Right lobe of liver (tissue), 6 donors: ENCODE results near the gene DSTYK. TPM values are rescaled to one million over a fixed set of nuclear protein-coding genes. Genes with fewer than 3 reads are reported as not detected.

Experiments
- ATAC-seq, 4 donors: fragments of 200-7000 bp; cut with Tn5 transposase; one replicate each; pipeline ENCODE4 v1.9.1; 2020; ENCODE audit warnings: mild to moderate bottlenecking in 4 of 4, moderate library complexity in 4 of 4
- DNase-seq, 3 donors: peaks; one replicate each; pipeline ENCODE4 v3.0.0-alpha.2; 2020
- H3K27ac ChIP-seq, 3 donors: fragments of 200-600 bp; one replicate each; pipeline ENCODE4 v1.8.0; 2022
- H3K27me3 ChIP-seq, 2 donors: fragments of 200-600 bp; one replicate each; pipeline ENCODE4 v1.8.0; 2022
- H3K36me3 ChIP-seq, 4 donors: fragments of 200-600 bp; sonication (generic) in 1 of 4; one replicate each; pipeline versions ENCODE4 v1.5.1 to v1.8.0; 2017 to 2022; ENCODE audit warnings: control low read depth in 1 of 4
- H3K4me1 ChIP-seq, 4 donors: fragments of 200-600 bp; sonication (generic) in 1 of 4; one replicate each; pipeline versions ENCODE4 v1.5.1 to v1.8.0; 2017 to 2022; ENCODE audit warnings: control low read depth in 1 of 4
- H3K4me3 ChIP-seq, 3 donors: fragments of 200-600 bp; one replicate each; pipeline ENCODE4 v1.8.0; 2022
- H3K9me3 ChIP-seq, 4 donors: fragments of 200-600 bp; sonication (generic) in 1 of 4; one replicate each; pipeline versions ENCODE4 v1.5.1 to v1.8.0; 2017 to 2022; ENCODE audit warnings: control low read depth in 1 of 4
- POLR2A ChIP-seq: fragments of 450-650 bp; IDR thresholded peaks from one replicate; pipeline ENCODE4 v1.6.1; 2017; ENCODE audit warnings: antibody characterized with exemption, mild to moderate bottlenecking
- WGBS: methylation state at CpG from one replicate; pipeline ENCODE4 v1.1.6; 2018; ENCODE audit warnings: low coverage, low lambda C conversion rate; ENCODE audit not compliant: insufficient coverage; ENCODE audit errors: missing lambda C conversion rate; 5-methylcytosine and 5-hydroxymethylcytosine counted together
- intact Hi-C, 2 donors: fragments of 100-400 bp; cut with DNase I; formaldehyde crosslinking; loops; one replicate each; pipeline versions ENCODE4 v1.11.2 to v1.14.1; 2022
- total RNA-seq, 6 experiments: library from RNA; depleted of rRNA in 2 of 6; stranded (reverse); fragments of >200 nt in 2 of 6; fragmentation: NEBNext Ultra II Directional in 3 of 6; extraction: Animal tissue kit (Norgen Biotek cat#: 25700) in 3 of 6; gene quantifications; one replicate each; pipeline versions ENCODE4 v1.1.0 to v1.2.4, GENCODE V29; 2016 to 2023
- TF ChIP-seq, protein P1 (sequence below), 4 donors: fragments of 200-600 bp in 3 of 4; fragments of 450-650 bp in 1 of 4; IDR thresholded peaks; one replicate each; pipeline versions ENCODE4 v1.5.1 to v1.8.0; 2016 to 2022; ENCODE audit warnings: antibody characterized with exemption in 4 of 4, mild to moderate bottlenecking in 2 of 4
- donor health status: DM: no; HTN: yes; CAD: no.
- donor health status: DM: no; HTN: no; CAD: no.
- donor health status: DM: no; HTN: no; CAD: no.
- donor health status: DM: no; HTN: yes; CAD: no.
- donor health status: DM: no; HTN: yes; CAD: no.

The DSTYK gene
- total RNA-seq, 6 experiments from 2014 or later, result 2.5 to 2.9 (median 2.6) TPM

DNA sequence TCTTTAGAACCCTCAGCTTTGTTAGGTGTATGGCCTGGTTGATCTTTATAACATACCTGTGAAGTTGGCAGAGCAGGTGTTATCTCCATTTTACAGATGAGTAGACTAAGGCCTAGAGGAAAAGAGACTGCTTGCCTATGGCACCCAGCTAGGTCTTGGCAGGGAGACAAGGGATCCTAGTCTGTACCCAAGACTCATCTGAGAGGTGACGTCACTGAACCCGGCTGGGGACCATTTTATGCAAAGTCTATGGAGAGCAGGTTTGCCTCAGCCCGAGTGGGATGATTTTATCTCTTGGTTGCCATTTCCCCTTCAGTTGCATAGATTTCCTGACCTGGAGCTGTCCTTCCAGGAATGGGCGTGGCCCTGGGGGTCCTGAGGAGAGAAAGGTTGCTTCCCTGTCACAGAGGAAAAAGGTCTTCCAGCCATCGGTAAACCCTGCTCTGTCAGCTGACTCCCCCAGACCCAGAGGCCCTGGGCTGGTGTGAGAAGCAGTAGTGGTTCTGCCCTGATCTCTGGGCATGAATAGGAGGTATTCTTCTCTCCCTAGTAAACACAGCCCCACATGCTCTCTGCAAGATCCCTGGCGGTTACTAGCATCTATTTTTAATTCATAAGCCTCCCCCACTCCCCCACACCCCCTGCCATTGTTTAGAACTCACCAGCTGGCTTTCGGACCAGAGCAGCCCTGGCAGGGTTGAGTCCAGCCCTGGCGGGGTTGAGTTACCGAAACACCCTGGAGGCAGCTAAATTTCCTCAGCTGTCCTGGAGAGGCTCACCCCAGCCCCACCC, 35.8 kb upstream of the DSTYK start:
- DNase-seq, result no peak
- H3K27me3 ChIP-seq, result no peaks in the 10 kb centered on the region
- 77% methylated on average over 5 of the region's 9 CpGs for WGBS
- H3K4me1 ChIP-seq, result no peaks in the 10 kb centered on the region
- no peaks in the 10 kb centered on the region for H3K9me3 ChIP-seq
- intact Hi-C loops, result no loop called here
- TF ChIP-seq, protein P1, sequence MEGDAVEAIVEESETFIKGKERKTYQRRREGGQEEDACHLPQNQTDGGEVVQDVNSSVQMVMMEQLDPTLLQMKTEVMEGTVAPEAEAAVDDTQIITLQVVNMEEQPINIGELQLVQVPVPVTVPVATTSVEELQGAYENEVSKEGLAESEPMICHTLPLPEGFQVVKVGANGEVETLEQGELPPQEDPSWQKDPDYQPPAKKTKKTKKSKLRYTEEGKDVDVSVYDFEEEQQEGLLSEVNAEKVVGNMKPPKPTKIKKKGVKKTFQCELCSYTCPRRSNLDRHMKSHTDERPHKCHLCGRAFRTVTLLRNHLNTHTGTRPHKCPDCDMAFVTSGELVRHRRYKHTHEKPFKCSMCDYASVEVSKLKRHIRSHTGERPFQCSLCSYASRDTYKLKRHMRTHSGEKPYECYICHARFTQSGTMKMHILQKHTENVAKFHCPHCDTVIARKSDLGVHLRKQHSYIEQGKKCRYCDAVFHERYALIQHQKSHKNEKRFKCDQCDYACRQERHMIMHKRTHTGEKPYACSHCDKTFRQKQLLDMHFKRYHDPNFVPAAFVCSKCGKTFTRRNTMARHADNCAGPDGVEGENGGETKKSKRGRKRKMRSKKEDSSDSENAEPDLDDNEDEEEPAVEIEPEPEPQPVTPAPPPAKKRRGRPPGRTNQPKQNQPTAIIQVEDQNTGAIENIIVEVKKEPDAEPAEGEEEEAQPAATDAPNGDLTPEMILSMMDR (IDR thresholded peaks at IDR 0.05), result no peak
- TF ChIP-seq POLR2A, result no peak
- no peaks in the 10 kb centered on the region for H3K36me3 ChIP-seq
- H3K4me3 ChIP-seq, result no peak overlapping the region
- ATAC-seq, result no peak
- no peak overlapping the region for H3K27ac ChIP-seq

DNA sequence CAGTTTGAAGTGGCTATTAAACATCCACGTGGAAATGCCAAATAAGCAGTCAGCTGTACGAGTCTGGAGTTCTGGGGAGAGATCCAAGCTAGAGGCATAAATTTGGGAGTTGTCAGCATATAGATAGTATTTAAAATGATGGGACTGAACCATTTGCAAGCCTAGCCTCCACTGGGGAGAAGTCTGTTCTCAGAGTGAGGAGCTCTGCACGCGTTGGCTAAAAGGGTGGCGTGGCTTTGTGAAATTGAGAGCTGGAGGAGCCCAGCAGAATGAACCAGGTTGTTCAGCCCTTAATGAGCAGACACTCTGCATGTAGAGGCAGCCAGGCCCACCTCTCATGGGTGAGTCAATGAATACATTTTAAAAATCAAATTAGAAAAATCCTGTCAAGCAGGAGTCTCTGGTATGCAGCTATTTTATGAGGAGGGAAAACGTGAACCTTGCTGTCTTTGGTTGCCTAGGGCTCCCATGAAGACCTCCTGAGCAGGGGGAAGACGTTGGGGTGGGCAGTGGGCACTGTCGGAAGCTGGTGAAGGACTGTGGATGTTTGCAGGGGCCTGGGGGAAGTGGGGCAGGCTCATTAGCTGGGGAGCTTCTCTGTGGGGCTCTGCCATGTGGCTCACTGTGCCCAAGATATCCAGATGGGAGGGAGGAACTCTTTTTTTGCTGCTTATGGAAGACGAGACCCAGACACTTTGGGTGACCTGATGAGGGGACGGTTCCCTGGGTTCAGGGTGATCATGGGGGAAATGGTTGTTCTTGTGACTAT, 35.0 kb upstream of the DSTYK start:
- TF ChIP-seq POLR2A, result no peak
- TF ChIP-seq, protein P1 (IDR thresholded peaks at IDR 0.05), result no peak
- no peaks in the 10 kb centered on the region for H3K4me1 ChIP-seq
- no peak for DNase-seq
- H3K4me3 ChIP-seq, result no peak overlapping the region
- no peaks in the 10 kb centered on the region for H3K36me3 ChIP-seq
- intact Hi-C loops, result no loop called here
- no peak overlapping the region for H3K27ac ChIP-seq
- 81% methylated on average over 8 of the region's 10 CpGs for WGBS
- no peaks in the 10 kb centered on the region for H3K27me3 ChIP-seq
- H3K9me3 ChIP-seq, result no peaks in the 10 kb centered on the region
- ATAC-seq, result no peak

DNA sequence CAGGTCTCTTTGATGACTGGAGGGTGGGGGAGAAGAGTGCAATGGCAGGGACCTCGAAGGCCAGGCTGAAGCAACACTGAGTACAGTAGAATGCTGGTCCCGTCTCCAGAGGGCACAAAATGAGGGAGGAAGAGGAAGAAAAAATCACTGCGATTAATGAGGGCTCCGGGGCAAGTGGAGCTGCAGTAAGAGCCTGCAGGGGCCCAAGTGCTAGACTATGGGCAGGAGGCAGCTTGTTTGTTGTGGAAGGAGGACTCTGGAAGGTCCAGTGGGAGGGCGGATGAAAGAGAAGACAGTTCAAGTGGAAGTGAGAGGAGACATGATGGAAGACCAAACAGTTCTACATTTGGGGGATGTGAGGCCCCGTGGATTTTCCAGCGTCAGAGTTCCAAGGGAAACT, 33.6 kb upstream of the DSTYK start:
- DNase-seq, result no peak
- Histone ChIP-seq H3K9me3 (no peaks in the 10 kb centered on the region), H3K4me3 (no peak overlapping the region), H3K4me1 (no peaks in the 10 kb centered on the region), H3K36me3 (no peaks in the 10 kb centered on the region), H3K27me3 (no peaks in the 10 kb centered on the region), H3K27ac (no peak overlapping the region)
- 66% methylated on average over 5 of the region's 7 CpGs for WGBS
- intact Hi-C loops, result no loop called here
- no peak for ATAC-seq
- no peak for TF ChIP-seq POLR2A
- TF ChIP-seq, protein P1 (IDR thresholded peaks at IDR 0.05), result no peak

DNA sequence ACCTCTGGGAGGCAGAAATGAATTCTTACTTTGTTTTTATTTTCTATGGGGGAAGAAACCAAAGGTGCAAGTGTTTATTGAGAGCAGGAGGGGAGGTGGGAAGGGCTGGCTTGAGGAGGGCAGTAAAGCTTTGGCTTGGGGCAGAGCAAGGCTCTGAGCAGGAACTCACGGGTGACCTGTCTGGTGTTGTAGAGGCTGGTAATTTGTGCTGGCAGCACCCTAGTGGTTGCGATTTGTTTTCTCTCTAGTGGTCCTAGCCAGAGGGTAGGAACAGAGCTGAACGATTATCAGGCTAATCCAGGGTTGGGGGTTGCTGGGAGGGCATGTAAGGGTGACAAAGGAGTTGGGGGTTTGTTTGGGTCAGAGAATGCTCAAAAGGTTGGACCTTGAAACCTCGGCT, 32.9 kb upstream of the DSTYK start:
- 42% methylated on average over 4 of the region's 4 CpGs for WGBS
- no peaks in the 10 kb centered on the region for H3K4me1 ChIP-seq
- H3K27ac ChIP-seq, result no peak overlapping the region
- H3K4me3 ChIP-seq, result no peak overlapping the region
- no peak for TF ChIP-seq POLR2A
- TF ChIP-seq, protein P1 (IDR thresholded peaks at IDR 0.05), result no peak
- intact Hi-C loops, result no loop called here
- ATAC-seq (no peak), DNase-seq (no peak)
- no peaks in the 10 kb centered on the region for H3K36me3 ChIP-seq
- H3K9me3 ChIP-seq, result no peaks in the 10 kb centered on the region
- H3K27me3 ChIP-seq, result no peaks in the 10 kb centered on the region
